Osteocyte (in vitro differentiated cells): ENCODE results near the gene LRP3. TPM values are rescaled to one million over a fixed set of nuclear protein-coding genes. Genes with fewer than 3 reads are reported as not detected.

Experiments used
- DNase-seq: peaks from one replicate; pipeline ENCODE4 v3.0.0; 2021; ENCODE audit warnings: mixed read lengths; ENCODE audit not compliant: unreplicated experiment; ENCODE audit errors: extremely low spot score
- H3K27ac Mint-ChIP-seq: one replicate; pipeline ENCODE4 v1.8.0; 2021; ENCODE audit warnings: mild to moderate bottlenecking, mixed read lengths; ENCODE audit not compliant: unreplicated experiment
- H3K27me3 Mint-ChIP-seq: one replicate; pipeline ENCODE4 v1.8.0; 2021; ENCODE audit warnings: mixed read lengths; ENCODE audit not compliant: unreplicated experiment
- H3K36me3 Mint-ChIP-seq: one replicate; pipeline ENCODE4 v1.8.0; 2021; ENCODE audit warnings: mixed read lengths; ENCODE audit not compliant: unreplicated experiment
- H3K4me1 Mint-ChIP-seq: one replicate; pipeline ENCODE4 v1.8.0; 2021; ENCODE audit warnings: mixed read lengths; ENCODE audit not compliant: unreplicated experiment
- H3K4me3 Mint-ChIP-seq: one replicate; pipeline ENCODE4 v1.8.0; 2021; ENCODE audit warnings: mild to moderate bottlenecking, moderate library complexity, mixed read lengths; ENCODE audit not compliant: unreplicated experiment
- H3K9me3 Mint-ChIP-seq: one replicate; pipeline ENCODE4 v1.8.0; 2021; ENCODE audit warnings: mixed read lengths; ENCODE audit not compliant: unreplicated experiment
- total RNA-seq: library from RNA; stranded (reverse); gene quantifications from 2 replicates; pipeline ENCODE4 v1.2.1, GENCODE V29; 2021
- TF ChIP-seq, protein P1 (sequence below): fragments of 200-600 bp; sonication (generic); IDR thresholded peaks from 2 replicates; pipeline ENCODE4 v1.5.0; 2021; ENCODE audit warnings: antibody characterized with exemption, mild to moderate bottlenecking, moderate library complexity

LRP3 gene
- total RNA-seq, 1 donor from 2014 or later = 49.8 TPM

DNA sequence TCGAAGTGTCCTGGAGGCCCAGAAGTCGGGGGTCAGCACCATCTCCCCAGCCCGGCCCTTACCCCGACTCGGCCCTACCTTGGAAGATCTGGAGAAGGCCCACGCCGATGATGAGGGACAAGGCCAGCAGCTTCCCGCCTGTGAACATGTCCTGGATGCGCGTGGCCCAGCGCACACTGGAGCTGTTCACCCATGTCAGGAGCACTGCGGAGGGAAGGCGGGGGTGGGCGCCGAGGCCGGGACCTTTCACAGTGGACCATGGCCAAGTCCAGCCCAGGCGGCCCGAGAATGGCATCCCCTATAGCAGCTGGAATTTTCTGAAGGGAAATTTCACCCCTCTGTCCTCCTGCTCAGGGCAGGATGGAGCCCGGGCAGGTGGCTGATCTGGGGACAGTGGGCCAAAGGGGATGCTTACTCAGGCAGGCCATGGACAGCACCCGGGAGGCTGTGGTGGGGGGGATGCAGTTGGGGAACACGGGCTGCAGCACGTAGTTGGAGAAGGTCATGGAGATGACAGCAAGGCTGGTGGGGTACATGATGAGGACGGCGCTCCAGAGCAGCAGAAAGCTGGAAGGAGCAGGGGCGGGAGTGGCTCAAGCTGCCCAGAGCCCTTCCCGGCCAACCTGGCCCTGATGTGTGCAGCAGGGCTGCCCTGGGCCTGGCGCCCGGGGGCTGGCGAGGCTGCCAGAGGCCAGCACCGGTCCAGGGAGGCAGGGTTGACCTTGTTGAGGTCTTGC is 18.5 kb downstream of the LRP3 start:
- H3K9me3 Mint-ChIP-seq = no peaks in the 10 kb centered on the region
- no peak overlapping the region for H3K27ac Mint-ChIP-seq
- H3K4me1 Mint-ChIP-seq = no peaks in the 10 kb centered on the region
- H3K27me3 Mint-ChIP-seq = no peaks in the 10 kb centered on the region
- no peak for DNase-seq
- H3K4me3 Mint-ChIP-seq = no peak overlapping the region
- TF ChIP-seq, protein P1, sequence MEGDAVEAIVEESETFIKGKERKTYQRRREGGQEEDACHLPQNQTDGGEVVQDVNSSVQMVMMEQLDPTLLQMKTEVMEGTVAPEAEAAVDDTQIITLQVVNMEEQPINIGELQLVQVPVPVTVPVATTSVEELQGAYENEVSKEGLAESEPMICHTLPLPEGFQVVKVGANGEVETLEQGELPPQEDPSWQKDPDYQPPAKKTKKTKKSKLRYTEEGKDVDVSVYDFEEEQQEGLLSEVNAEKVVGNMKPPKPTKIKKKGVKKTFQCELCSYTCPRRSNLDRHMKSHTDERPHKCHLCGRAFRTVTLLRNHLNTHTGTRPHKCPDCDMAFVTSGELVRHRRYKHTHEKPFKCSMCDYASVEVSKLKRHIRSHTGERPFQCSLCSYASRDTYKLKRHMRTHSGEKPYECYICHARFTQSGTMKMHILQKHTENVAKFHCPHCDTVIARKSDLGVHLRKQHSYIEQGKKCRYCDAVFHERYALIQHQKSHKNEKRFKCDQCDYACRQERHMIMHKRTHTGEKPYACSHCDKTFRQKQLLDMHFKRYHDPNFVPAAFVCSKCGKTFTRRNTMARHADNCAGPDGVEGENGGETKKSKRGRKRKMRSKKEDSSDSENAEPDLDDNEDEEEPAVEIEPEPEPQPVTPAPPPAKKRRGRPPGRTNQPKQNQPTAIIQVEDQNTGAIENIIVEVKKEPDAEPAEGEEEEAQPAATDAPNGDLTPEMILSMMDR = no peak
- no peaks in the 10 kb centered on the region for H3K36me3 Mint-ChIP-seq

DNA sequence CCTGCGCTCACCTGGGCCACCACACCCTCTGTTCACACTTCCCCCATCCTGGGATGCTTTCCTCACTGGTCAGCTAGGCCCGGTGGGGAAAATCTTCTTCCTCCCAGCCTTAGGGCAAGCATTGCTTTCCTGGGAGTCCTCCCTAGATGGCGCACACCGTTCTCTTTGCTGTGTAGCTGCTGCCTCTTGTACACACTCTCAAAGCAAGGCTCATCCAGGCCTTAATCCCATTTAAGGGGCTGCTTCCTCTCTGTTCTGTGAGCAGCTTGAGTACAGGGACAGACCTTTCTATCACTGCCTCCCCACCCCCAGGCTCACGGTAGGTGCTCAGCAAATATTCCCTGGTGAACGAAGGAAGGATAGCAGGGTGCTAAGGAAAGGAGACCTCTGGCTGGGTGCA is 20.5 kb downstream of the LRP3 start:
- Mint-ChIP-seq H3K4me1 (no peaks in the 10 kb centered on the region), H3K27me3 (peaks cover 2% of the 10 kb centered on the region), H3K36me3 (no peaks in the 10 kb centered on the region), H3K4me3 (no peak overlapping the region), H3K9me3 (no peaks in the 10 kb centered on the region), H3K27ac (no peak overlapping the region)
- TF ChIP-seq, protein P1 = no peak
- DNase-seq = no peak

DNA sequence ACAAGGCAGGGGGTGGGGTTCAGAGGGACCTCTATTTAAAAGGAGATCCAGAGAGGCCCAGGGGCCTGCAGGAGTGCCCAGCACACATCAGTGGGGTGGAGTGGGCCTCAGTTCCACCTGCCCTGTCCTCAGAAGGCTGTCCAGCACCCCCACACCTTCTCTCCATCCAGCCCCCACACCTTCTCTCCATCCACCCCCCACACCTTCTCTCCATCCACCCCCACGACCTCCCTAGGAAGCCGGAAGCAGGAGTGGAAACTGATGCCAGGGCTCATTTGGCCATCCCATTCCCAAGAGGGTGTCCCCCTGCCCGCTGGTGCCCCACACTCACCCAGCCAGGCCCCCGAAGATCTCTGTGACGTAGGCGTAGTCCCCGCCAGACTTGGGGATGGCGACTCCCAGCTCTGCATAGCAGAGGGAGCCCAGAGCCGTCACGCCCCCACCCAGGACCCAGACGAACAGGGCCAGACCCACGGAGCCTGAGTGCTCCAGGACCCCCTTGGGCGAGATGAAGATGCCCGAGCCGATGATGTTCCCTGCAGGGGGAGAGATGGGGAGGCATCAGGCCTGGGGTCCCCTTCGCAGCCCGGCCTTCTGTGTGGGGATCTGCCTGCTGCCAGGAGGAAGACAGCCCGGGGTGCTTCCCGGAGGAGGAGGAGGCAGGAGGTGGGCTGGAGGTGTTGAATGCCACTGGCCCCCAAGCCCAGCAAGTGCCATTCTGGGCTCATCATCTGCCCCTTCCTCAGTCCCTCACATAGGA is 21.5 kb downstream of the LRP3 start:
- no peak overlapping the region for H3K27ac Mint-ChIP-seq

DNA sequence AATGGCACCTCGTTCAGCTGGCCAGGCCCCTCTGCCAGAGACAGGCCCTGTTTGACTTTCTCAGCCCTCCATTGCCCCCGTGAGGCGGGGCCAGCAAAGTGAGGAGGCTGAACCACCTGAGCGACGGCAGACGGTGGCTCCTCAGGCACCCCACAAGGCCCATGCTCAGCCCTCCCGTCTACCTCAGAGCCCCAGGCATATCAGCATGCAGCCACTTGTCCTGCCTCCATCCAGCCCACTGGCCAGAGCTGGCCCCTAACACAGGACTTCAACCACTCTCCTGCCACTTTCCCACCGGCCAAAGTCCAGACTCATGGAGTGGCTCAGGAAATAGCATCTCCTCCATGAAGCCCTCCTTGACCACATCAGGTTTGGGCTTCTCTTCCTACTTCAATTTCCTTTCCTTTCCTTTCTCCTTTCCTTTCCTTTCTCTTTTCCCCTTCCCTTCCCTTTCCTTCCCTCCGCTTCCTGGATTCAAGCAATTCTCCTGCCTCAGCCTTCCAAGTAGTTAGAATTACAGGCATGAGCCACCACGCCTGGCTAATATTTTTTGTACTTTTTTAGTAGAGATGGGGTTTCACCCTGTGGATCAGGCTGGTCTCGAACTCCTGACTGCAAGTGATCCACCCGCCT is 22.2 kb downstream of the LRP3 start:
- Mint-ChIP-seq H3K27ac (no peak overlapping the region), H3K9me3 (no peaks in the 10 kb centered on the region), H3K4me3 (no peak overlapping the region), H3K27me3 (peaks cover 11% of the 10 kb centered on the region), H3K4me1 (no peaks in the 10 kb centered on the region), H3K36me3 (no peaks in the 10 kb centered on the region)
- TF ChIP-seq, protein P1 = no peak
- no peak for DNase-seq

More for the DNA sequence above, 21.5 kb downstream of the LRP3 start:
- H3K36me3 Mint-ChIP-seq = no peaks in the 10 kb centered on the region
- TF ChIP-seq, protein P1 = no peak
- no peak overlapping the region for H3K4me3 Mint-ChIP-seq
- H3K27me3 Mint-ChIP-seq = peaks cover 4% of the 10 kb centered on the region
- no peaks in the 10 kb centered on the region for H3K9me3 Mint-ChIP-seq
- H3K4me1 Mint-ChIP-seq = no peaks in the 10 kb centered on the region
- DNase-seq = no peak

DNA sequence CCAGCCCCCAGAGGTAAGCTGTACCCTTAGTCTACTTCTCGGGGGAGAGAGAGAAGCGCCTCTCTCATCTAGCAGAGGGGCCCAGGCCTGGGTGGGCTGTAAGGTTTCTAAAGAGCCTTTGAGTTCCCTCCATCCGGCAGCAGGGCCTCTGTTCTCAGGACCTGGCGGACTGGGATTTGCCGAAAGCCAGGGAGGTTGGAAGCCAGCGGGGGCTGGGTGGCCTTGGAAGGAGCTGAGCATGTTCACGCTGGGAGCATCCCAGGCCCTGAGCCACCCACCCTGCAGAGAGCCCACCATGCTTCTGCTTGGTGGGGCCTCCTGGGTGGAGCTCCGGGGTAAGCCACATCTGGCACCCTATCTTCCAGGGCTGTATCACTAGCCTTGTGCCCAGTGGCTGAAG is 23.8 kb downstream of the LRP3 start:
- Mint-ChIP-seq H3K27me3 (peaks cover 16% of the 10 kb centered on the region), H3K4me3 (no peak overlapping the region), H3K36me3 (no peaks in the 10 kb centered on the region), H3K27ac (no peak overlapping the region), H3K4me1 (no peaks in the 10 kb centered on the region), H3K9me3 (no peaks in the 10 kb centered on the region)
- DNase-seq = no peak
- TF ChIP-seq, protein P1 = no peak
